Measurements from ENCODE around the gene MPP1.

GRCh38 chrX:154793084-154793795 lies 12.0 kb downstream of the MPP1 start:
- TF ChIP-seq ZNF766 (CRISPR knock-in tag; conservative IDR thresholded peaks at IDR 0.05) (no peak), AFF4 (CRISPR knock-in tag; IDR thresholded peaks at IDR 0.05) (no peak), ESRRA (IDR thresholded peaks at IDR 0.05; ENCODE audit: borderline replicate concordance, low read depth) (no peak), DPF2 (IDR thresholded peaks at IDR 0.05) (no peak), FOXJ3 (CRISPR knock-in tag; IDR thresholded peaks at IDR 0.05) (no peak), POLR2A (conservative IDR thresholded peaks at IDR 0.05) (no peak), CHD4 (IDR thresholded peaks at IDR 0.05; ENCODE audit: insufficient read depth, insufficient replicate concordance, low read depth, low read length, poor library complexity, severe bottlenecking) (no peak), CTCF (IDR thresholded peaks at IDR 0.05 in 2 of 3, conservative IDR thresholded peaks at IDR 0.05 in 1 of 3; ENCODE audit: insufficient read depth in 2 of 3, low read depth in 1 of 3, low read length in 3 of 3) (no peak), NCOA1 (IDR thresholded peaks at IDR 0.05; ENCODE audit: low read depth) (no peak), ZNF512 (tag; IDR thresholded peaks at IDR 0.05) (no peak), EP300 (IDR thresholded peaks at IDR 0.05; ENCODE audit: low read length) (no peak), CHAMP1 (IDR thresholded peaks at IDR 0.05) (no peak), TRIM24 (IDR thresholded peaks at IDR 0.05) (no peak), AFF1 (IDR thresholded peaks at IDR 0.05; ENCODE audit: low read depth in 1 of 2, partially characterized antibody in 2 of 2) (no peak)
